ENCODE data around the gene KCNJ16.

DNA sequence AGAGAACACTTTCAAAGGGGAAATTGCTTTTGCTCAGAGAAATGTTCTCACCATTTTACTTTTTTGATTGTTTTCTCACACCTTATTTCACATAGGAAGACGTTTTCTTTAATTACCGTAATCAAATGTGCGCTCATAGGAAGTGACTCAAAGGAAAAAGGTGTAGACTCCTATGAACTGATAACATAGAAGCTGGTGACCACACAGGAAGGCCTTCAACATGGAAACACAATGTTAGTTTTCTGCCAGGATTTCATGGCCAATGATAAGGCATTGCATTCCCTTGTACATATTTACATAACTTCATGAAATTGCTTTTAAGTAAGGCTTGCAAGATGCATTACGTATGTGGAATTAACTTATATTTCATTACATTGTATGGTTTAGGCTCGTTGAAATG is 40.9 kb upstream of the KCNJ16 start:
- TF ChIP-seq EP300 (IDR thresholded peaks at IDR 0.05) (peak; percentile 28 to 61), POLR2A (IDR thresholded peaks at IDR 0.05) (no peak)
- TF ChIP-seq, protein P1, sequence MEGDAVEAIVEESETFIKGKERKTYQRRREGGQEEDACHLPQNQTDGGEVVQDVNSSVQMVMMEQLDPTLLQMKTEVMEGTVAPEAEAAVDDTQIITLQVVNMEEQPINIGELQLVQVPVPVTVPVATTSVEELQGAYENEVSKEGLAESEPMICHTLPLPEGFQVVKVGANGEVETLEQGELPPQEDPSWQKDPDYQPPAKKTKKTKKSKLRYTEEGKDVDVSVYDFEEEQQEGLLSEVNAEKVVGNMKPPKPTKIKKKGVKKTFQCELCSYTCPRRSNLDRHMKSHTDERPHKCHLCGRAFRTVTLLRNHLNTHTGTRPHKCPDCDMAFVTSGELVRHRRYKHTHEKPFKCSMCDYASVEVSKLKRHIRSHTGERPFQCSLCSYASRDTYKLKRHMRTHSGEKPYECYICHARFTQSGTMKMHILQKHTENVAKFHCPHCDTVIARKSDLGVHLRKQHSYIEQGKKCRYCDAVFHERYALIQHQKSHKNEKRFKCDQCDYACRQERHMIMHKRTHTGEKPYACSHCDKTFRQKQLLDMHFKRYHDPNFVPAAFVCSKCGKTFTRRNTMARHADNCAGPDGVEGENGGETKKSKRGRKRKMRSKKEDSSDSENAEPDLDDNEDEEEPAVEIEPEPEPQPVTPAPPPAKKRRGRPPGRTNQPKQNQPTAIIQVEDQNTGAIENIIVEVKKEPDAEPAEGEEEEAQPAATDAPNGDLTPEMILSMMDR (IDR thresholded peaks at IDR 0.05) = no peak
